Motor neuron (in vitro differentiated cells): ENCODE data around the gene SLC25A19. TPM values are rescaled to one million over a fixed set of nuclear protein-coding genes. Genes with fewer than 3 reads are reported as not detected.

Experiments
- ATAC-seq, 8 experiments: fragments of 200-7000 bp; cut with Tn5 transposase; replicated peaks in 6 of 8; 2 replicates each; pipeline ENCODE4 v1.8.0; 2021; ENCODE audit warnings: mild to moderate bottlenecking in 8 of 8, moderate library complexity in 8 of 8
- H3K27ac ChIP-seq, 2 donors: fragments of 250-450 bp; sonication (Bioruptor Pico); 2 replicates each; pipeline ENCODE4 v1.9.0; 2021; ENCODE audit warnings: antibody characterized with exemption in 2 of 2, mild to moderate bottlenecking in 2 of 2, moderate library complexity in 1 of 2
- H3K4me1 ChIP-seq, 2 donors: fragments of 250-450 bp; sonication (Bioruptor Pico); replicated peaks in 1 of 2; 2 replicates each; pipeline ENCODE4 v1.6.1; 2021; ENCODE audit warnings: antibody characterized with exemption in 2 of 2, mild to moderate bottlenecking in 2 of 2, moderate library complexity in 1 of 2
- H3K4me3 ChIP-seq, 5 donors: fragments of 250-450 bp; sonication (Bioruptor Pico); 2 replicates each; pipeline ENCODE4 v1.9.0; 2021; ENCODE audit warnings: antibody characterized with exemption in 5 of 5, mild to moderate bottlenecking in 5 of 5, moderate library complexity in 4 of 5
- WGBS, 10 experiments: fragments of 450-650 bp; shearing (Covaris generic); methylation state at CpG; one replicate each; pipeline ENCODE4 v1.0.0; 2022; 5-methylcytosine and 5-hydroxymethylcytosine counted together
- in situ Hi-C, 9 experiments: fragments of 400-800 bp; cut with MboI; loops; one replicate each; pipeline ENCODE4 v1.15.0; 2021; ENCODE audit warnings: low sequenced_read_pairs in 9 of 9, low pct_unique_long_range_greater_than_20kb in 2 of 9; ENCODE audit not compliant: unreplicated experiment in 9 of 9
- total RNA-seq, 8 experiments: library from RNA; unstranded; fragments of 300-600 nt; gene quantifications; 2 replicates each; pipeline versions ENCODE4 v1.2.3 to v1.2.4, GENCODE V29; 2022

SLC25A19 gene
- total RNA-seq, 8 experiments from 2014 or later: 3.7 to 17.9 (median 5.9) TPM

DNA sequence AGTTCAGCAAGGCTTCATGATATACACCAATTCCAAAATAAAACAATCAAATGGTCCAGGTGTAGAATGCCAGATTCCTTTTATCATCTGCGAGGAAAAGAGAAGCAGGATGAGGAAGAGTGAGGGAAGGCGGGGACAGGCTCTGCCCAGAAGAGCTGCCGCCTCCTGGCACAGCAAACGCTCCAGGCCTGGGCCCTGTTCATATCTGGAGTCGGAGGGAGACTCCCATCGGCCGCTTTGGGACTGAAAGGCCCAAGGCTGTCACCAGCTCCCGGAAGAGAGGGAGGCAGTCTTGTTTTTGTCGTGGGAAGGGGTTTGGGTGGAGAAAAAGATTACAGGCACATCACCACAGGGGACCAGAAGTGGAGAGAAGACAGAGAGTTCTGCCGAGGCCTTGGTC lies 29.0 kb upstream of the SLC25A19 start:
- WGBS, 10 experiments: 0 to 100% (median 75%) methylated on average over 1 to 7 of the region's 10 CpGs; no CpG with 5 or more reads in 3 of the 10 experiments
- in situ Hi-C loops: loop anchor here in 1 of 9 experiments (25.0 kb wide), 1 partner anchor 94 kb away; the partner anchor contains the start of gene GRB2
- no peak overlapping the region for H3K27ac ChIP-seq
- no peak overlapping the region for H3K4me3 ChIP-seq
- no peaks in the 10 kb centered on the region for H3K4me1 ChIP-seq
- ATAC-seq: no peak

DNA sequence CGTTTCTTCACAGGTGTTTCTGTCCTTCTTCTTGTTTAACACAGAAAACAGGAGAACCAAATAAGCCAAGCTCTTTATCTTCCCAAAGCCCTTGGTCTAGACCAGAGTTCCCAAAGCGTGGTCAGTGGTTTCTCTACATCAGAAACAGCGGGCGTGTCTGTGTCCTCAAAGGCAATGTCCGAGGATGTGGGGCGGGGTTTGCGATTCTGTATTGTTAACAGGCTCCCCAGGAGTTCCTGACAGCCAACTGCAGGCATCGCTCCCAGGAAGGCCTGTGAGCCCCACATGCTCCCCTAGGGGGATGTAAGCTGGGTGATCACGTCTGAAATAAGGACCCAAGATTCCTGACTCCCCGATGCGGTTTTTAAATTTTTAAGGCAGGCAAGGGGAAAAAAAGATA lies 28.4 kb upstream of the SLC25A19 start:
- 31 to 100% (median 48%) methylated on average over 1 to 11 of the region's 11 CpGs; no CpG with 5 or more reads in 1 of the 10 experiments for WGBS, 10 experiments
- Histone ChIP-seq H3K4me3 (no peak overlapping the region), H3K27ac (no peak overlapping the region), H3K4me1 (no peaks in the 10 kb centered on the region)
- ATAC-seq: peak in 4 of 8 experiments; percentile 23 to 70 (median 48)
- in situ Hi-C loops: loop anchor here in 1 of 9 experiments (25.0 kb wide), 1 partner anchor 95 kb away; the partner anchor contains the start of gene GRB2

DNA sequence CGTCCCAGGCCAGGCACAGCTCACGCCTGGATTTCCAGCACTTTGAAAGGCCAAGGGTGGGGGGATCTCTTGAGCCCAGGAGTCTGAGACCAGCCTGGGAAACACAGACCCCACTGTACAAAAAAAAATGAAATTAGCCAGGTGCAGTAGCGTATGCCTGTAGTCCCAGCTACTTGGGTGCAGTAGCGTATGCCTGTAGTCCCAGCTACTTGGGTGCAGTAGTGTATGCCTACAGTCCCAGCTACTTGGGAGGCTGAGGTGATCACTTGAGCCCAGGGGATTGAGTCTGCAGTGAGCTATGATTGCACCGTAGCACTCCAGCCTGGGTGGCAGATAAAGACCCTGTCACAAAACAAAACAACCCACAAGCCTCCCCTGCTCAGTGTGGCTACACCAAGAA lies 27.0 kb upstream of the SLC25A19 start:
- ATAC-seq: no peak
- Histone ChIP-seq H3K4me3 (no peak overlapping the region), H3K4me1 (no peaks in the 10 kb centered on the region), H3K27ac (no peak overlapping the region)
- in situ Hi-C loops: loop anchor here in 1 of 9 experiments (25.0 kb wide), 1 partner anchor 96 kb away; the partner anchor contains the start of gene GRB2
- 90 to 100% (median 100%) methylated on average over 1 to 2 of the region's 5 CpGs; no CpG with 5 or more reads in 3 of the 10 experiments for WGBS, 10 experiments

DNA sequence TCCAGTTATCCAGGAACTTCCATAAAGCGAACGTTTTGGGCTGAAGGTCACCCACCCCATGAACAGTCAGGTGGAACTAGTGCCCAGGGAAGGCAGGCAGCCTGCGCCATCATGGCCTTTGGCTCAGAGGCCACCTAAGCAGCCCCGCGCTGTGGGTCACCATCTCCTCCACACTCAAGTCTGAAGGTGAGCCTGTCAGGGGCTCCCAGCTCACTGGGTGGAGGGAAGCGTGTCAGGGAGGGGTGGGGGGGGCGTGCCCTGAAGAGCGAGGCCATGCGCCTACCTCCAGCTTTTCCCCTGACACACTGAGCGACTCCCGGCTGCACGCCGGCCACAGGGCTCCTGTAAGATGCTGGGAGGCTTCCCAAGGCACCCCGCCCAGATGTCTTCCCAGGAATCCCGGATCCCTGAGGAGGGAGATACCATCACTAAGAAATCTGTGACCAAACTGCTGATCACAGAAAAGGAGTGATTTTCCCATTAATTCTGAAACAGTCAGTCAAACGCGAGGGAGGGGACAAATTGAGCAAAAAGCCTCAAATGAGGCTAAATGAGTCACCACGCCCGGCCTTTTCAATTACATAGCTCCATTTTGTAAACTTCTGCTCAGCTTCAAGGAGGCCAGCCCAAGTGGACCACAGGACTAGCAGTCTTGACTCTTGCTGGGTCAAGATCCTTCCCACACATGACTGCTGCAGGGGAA lies 26.5 kb upstream of the SLC25A19 start:
- H3K4me1 ChIP-seq: no peaks in the 10 kb centered on the region
- no peak overlapping the region for H3K4me3 ChIP-seq
- H3K27ac ChIP-seq: no peak overlapping the region
- ATAC-seq: peak in 3 of 8 experiments; percentile 15 to 74 (median 73)
- WGBS, 10 experiments: 26 to 100% (median 85%) methylated on average over 1 to 12 of the region's 19 CpGs; no CpG with 5 or more reads in 1 of the 10 experiments
- in situ Hi-C loops: loop anchor here in 1 of 9 experiments (25.0 kb wide), 1 partner anchor 97 kb away; the partner anchor contains the start of gene GRB2

DNA sequence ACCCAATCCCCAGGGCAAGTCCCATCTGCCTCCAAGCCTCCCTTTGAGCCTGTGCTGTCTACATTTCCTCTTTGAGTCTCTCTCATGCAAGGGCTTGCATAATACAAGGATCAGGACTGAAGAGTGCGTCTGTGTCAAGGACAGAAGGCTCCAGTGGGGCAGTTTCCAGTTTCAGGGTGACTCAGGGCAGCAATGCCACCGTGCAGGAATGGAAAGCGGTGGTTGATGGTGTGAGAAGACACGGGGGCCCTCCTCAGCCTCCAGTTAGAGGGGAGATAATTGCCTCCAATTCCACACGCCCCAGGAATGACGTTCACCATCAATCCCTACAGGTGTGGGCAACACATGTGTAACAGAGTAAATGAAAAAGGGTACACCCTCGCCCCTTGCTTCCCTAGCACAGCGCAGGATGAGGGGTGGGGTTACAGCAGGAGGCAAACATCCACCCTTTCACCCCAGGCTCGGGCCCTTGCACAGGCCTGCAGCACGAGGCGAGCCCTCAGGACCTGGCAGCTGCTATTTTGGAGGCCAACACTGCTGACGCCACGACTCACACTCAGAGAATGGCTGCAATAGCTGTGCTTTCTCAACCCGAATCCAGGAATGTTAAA lies 24.8 kb upstream of the SLC25A19 start:
- Histone ChIP-seq H3K4me1 (peaks cover 0 to under 1% of the 10 kb centered on the region in 2 donors), H3K4me3 (no peak overlapping the region), H3K27ac (no peak overlapping the region)
- in situ Hi-C loops: loop anchor here in 1 of 9 experiments (25.0 kb wide), 1 partner anchor 98 kb away; the partner anchor contains the start of gene GRB2
- no peak for ATAC-seq
- 75 to 100% (median 84%) methylated on average over 1 to 6 of the region's 14 CpGs; no CpG with 5 or more reads in 4 of the 10 experiments for WGBS, 10 experiments

DNA sequence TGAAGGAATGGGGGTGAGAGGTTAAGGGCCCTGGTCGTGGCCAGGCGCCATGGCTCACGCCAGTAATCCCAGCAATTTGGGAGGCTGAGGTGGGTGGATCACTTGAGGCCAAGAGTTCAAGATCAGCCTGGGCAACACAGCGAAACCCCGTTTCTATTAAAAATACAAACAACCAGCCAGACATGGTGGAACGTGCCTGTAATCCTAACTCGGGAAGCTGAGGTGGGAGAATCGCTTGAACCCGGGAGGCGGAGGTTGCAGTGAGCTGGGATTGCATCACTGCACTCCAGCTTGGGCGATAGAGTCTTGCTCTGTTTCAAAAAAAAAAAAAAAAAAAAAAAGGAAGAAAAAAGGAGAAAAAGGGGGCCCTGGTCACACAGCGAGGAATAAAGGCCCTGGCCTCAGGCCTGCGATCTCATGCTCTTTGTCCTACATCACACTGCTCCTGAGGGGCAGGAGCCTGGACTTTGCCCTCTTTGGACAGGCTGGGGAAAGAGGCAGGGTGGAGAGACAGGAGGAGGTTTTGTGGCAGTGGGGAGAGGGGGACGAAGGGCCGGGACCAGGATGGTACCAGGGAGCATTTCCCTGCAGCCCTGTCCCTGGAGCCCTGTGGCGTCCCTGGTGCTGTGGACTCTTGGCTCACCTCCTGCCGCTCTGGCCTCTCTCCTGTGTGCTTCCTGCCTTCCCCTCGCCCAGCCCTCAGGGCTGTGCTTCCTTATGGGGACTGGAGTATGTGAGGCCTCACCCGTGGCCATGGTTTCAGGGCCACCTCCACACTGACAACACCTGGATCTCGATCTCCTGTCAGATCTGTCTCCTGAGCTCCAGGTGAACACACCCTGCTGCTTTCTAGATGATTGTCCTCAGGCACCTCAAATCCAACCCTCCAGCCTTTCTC lies 19.7 kb upstream of the SLC25A19 start:
- Histone ChIP-seq H3K4me1 (peaks cover 0 to 2% of the 10 kb centered on the region in 2 donors), H3K4me3 (no peak overlapping the region), H3K27ac (no peak overlapping the region)
- ATAC-seq: peak; percentile 17 to 85 (median 60)
- in situ Hi-C loops: loop anchor here in 1 of 9 experiments (25.0 kb wide), 1 partner anchor 103 kb away; the partner anchor contains the start of gene GRB2
- 73 to 93% (median 80%) methylated on average over 2 to 15 of the region's 20 CpGs; no CpG with 5 or more reads in 1 of the 10 experiments for WGBS, 10 experiments

DNA sequence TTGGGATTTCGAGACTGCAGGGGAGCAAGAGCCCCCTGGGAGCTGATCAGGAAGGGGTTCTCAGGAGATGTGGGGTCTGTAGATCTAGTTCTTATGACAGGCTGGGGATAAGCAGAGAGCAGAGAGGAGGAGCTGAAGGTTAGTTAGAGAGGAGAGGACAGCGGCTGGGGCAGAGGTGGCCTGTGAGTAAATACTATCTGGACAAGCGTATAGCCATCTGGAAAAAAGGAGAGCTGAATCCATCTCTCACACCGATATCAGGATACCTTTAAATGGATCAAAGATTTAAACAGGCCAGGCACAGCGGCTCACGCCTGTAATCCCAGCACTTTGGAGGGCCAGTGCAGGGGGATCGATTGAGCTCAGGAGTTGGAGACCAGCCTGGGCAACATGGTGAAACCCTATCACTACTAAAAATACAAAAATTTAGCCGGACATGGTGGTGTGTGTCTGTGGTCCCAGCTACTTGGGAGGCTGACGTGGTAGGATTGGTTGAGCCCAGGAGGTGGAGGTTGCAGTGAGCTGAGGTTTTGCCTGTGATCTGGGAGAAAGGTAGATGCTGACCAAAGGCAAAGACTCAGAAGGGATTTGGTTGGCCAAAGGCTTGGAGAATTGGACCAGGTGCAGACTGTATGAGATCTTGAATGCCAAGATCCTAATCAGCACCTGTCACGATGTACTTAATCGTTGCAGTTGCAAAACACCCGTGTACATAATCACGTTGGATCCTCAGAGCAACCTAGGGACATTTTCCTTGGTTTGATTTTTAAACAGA lies 18.9 kb upstream of the SLC25A19 start:
- Histone ChIP-seq H3K27ac (no peak overlapping the region), H3K4me3 (no peak overlapping the region), H3K4me1 (peaks cover 0 to 2% of the 10 kb centered on the region in 2 donors)
- no peak for ATAC-seq
- WGBS, 10 experiments: 40 to 100% (median 94%) methylated on average over 1 to 12 of the region's 13 CpGs; no CpG with 5 or more reads in 2 of the 10 experiments
- in situ Hi-C loops: loop anchor here in 1 of 9 experiments (25.0 kb wide), 1 partner anchor 104 kb away; the partner anchor contains the start of gene GRB2

DNA sequence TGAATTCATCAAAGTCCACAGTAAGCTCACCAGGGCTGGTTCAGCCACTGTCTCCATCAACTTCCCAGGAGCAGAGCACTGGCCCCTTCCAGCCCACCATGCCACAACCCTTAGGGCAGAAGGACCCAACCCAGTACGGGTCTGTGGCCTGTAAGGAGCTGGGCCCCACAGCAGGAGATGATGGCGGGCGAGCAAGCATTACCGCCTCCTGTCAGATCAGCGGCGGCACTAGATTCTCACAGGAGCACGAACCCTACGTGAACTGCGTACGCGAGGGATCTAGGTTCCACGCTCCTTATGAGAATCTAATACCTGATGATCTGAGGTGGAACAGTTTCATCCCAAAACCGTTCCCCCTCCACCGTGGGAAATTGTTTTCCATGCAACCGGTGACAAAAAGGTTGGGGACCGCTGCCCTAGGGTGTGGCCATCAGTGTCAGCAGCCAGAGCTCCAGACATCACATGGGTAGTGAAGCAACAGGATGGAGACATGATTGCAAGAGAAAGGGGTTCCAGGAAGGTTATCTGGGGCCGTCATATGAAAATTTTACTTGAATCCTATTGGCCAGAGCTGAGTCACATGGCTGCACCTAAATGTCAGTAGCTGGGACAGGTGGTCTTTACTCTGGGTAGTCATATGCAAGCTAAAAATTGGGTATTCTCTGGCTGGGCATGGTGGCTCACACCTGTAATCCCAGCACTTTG lies 12.4 kb upstream of the SLC25A19 start:
- Histone ChIP-seq H3K27ac (no peak overlapping the region), H3K4me3 (no peak overlapping the region), H3K4me1 (no peaks in the 10 kb centered on the region)
- no peak for ATAC-seq
- WGBS, 10 experiments: 77 to 90% (median 83%) methylated on average over 2 to 16 of the region's 17 CpGs; no CpG with 5 or more reads in 4 of the 10 experiments
- in situ Hi-C loops: loop anchor here in 1 of 9 experiments (25.0 kb wide), 1 partner anchor 111 kb away; the partner anchor contains the start of gene GRB2

DNA sequence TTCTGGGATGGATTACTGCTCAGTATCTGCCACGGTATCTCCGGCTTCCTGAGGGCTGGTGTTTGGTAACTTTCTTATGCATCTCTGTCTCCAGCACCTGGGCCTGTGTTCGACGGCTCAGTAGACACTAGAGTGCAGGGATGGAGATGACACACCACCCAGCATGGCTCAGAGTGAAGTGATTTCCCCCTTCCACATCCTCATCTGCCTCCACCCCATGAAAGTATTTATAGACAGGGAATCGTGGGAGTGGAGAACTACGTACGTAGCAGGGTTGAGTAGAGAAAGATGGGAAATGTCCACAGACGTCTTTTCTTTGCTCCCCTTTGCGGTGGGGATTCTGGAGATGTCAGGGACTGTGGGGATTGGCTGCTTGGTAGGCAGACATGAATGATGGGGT lies 11.8 kb upstream of the SLC25A19 start:
- in situ Hi-C loops: loop anchor here in 1 of 9 experiments (25.0 kb wide), 1 partner anchor 111 kb away; the partner anchor contains the start of gene GRB2
- no peak for ATAC-seq
- Histone ChIP-seq H3K27ac (no peak overlapping the region), H3K4me3 (no peak overlapping the region), H3K4me1 (no peaks in the 10 kb centered on the region)
- 48 to 100% (median 80%) methylated on average over 1 to 5 of the region's 9 CpGs; no CpG with 5 or more reads in 1 of the 10 experiments for WGBS, 10 experiments

DNA sequence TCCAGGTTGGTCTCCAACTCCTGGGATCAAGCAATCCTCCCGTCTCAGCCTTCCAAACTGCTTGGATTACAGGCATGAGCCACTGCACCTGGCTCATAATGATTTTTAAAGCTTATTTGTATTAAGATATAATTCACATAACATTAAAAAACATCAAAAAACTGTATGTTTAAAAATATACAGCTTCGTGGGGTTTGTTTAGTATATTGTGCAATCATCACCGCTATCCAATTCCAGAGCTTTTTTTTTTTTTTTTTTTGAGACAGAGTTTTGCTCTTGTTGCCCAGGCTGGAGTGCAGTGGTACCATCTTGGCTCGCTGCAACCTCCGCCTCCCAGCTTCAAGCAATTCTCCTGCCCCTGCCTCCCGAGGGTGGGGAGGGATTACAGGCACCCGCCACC lies 11.0 kb upstream of the SLC25A19 start:
- Histone ChIP-seq H3K27ac (no peak overlapping the region), H3K4me3 (no peak overlapping the region), H3K4me1 (no peaks in the 10 kb centered on the region)
- WGBS, 10 experiments: 49 to 100% (median 76%) methylated on average over 1 to 6 of the region's 7 CpGs
- ATAC-seq: no peak
- in situ Hi-C loops: loop anchor here in 1 of 9 experiments (25.0 kb wide), 1 partner anchor 112 kb away; the partner anchor contains the start of gene GRB2
